HFF-Myc (cell line): ENCODE measurements around the gene FBXL4.

Experiments
- DNase-seq: peaks from one replicate; pipeline ENCODE4 v3.0.0-alpha.2; 2011; ENCODE audit warnings: low read depth; ENCODE audit errors: extremely low read depth
- H3K4me3 ChIP-seq: replicated peaks from 2 replicates; pipeline ENCODE4 v1.5.1; 2011; ENCODE audit warnings: low read depth, mild to moderate bottlenecking, control low read depth, low read length
- TF ChIP-seq, protein P1 (sequence below): IDR thresholded peaks from 2 replicates; pipeline ENCODE4 v1.5.1; 2012; ENCODE audit warnings: mild to moderate bottlenecking, low read depth, low read length, control low read depth; ENCODE audit errors: missing control alignments

FBXL4 gene

DNA sequence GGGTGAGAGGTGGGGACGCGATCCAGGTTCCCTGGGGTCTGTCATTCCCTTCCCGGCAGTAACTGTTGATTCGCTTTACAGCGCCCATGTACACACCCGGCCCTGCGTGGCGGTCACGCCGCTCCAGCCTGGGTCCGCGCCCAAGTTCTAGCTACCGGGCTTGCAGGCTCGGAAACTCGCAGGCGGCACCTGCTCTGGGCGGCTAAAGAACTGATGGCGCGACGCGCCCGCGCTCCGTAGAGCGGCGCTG is 114.8 kb downstream of the FBXL4 start:
- no peak for DNase-seq

DNA sequence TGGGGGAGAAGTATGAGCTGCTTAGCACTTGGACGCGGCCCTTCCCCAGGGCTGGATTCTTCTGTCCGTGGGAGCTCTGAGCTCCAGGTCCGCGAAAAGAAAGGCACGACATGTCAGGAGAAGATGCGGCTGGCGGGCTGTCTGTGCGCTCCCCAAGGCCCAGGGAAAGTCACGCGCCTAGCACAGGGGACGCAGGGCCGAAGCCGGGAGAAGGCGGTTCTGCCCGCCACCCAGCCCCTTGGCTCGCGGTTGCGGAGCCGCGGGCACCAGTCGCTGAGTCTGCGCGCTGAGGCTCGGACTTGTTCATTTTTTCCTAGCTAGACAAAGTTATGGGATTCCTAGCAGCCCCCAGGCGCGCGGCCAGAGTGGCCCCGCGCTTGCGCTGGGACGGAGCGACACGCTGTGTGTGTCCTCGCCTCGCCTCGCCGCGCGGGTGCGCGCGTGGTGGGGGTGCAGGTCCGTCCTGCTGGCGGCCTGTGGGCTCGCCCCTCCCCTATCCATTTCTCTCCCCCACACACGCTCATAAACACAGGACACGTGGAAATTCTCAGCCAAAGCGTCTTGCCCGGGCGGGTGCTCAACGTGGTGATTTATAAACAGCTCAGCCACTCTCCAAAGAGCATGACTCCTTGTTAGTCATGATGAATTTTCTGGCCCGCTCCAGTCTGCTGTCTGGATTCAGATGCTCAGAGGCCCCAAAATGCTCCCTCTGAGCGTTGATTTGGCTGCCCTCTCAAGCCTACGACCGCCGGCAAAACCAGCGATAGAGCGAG is 115.3 kb downstream of the FBXL4 start:
- H3K4me3 ChIP-seq, result no peak overlapping the region; the same call in 1 of the 2 replicates
- TF ChIP-seq, protein P1, sequence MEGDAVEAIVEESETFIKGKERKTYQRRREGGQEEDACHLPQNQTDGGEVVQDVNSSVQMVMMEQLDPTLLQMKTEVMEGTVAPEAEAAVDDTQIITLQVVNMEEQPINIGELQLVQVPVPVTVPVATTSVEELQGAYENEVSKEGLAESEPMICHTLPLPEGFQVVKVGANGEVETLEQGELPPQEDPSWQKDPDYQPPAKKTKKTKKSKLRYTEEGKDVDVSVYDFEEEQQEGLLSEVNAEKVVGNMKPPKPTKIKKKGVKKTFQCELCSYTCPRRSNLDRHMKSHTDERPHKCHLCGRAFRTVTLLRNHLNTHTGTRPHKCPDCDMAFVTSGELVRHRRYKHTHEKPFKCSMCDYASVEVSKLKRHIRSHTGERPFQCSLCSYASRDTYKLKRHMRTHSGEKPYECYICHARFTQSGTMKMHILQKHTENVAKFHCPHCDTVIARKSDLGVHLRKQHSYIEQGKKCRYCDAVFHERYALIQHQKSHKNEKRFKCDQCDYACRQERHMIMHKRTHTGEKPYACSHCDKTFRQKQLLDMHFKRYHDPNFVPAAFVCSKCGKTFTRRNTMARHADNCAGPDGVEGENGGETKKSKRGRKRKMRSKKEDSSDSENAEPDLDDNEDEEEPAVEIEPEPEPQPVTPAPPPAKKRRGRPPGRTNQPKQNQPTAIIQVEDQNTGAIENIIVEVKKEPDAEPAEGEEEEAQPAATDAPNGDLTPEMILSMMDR, result no peak

More for the DNA sequence above, 114.8 kb downstream of the FBXL4 start:
- no peak overlapping the region for H3K4me3 ChIP-seq
- TF ChIP-seq, protein P1, result no peak

DNA sequence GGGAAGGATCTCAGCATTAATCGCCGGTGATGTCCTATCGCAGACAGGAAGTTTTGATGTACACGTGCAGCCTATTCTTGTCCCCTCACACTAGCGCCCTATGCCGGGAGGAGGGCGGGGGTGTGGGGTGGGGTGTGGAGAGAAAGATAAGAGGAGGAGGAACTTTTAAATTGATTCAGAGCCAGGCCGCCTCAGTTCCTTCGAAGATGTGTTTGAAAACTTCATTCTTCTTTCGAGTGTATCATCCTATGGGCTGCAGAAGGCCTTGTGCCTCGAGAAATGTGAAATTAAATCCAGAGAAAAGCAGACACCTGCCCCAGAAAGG is 115.8 kb downstream of the FBXL4 start:
- H3K4me3 ChIP-seq, result no peak overlapping the region
- TF ChIP-seq, protein P1, result no peak
- DNase-seq, result no peak

More for the DNA sequence above, 115.3 kb downstream of the FBXL4 start:
- DNase-seq, result peak; percentile 16

DNA sequence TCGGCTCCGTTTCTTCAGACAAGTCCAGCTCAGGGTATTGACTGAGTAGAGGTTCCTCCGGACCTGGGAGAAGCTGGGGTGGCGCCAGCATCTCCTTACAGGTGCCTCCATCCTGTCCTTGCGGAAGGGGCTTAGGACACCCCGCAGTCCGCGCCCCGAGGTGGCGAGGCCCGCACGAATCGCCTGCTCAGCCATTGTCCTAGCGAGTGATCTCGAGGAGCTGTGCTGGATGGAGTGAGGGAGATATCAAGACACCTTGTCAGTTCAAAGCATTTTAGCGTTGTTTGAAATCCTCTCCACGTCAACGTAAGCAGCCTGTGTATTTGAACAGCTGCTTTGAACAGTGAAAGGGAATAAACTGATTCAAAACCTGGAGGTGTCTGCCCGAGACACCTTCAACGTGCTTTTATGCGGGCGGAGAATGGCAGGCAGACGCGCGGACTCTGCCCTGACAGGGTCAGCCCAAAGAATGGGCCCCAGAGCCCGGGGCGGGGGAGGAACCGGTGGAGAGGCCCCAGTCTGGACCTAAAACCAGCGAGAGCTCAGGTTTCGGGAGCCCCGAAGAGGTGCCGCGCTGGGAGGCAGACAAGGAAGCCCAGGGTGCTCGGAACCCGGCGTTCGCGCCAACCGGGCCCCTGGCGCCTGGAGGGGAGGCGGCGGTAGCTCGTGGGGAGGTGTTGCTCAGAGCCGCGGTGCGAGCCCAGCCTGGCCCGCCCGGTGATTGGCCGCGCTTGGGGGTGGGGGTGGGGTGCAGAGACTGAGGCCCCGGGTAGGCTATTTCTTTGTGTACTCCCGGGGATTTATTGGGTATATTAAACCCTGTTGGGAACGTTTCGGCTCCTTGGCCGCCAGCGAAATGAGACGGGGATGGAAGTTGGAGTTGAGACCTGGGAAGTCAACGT is 116.4 kb downstream of the FBXL4 start:
- TF ChIP-seq, protein P1, result no peak
- H3K4me3 ChIP-seq, result no peak overlapping the region
- no peak for DNase-seq

DNA sequence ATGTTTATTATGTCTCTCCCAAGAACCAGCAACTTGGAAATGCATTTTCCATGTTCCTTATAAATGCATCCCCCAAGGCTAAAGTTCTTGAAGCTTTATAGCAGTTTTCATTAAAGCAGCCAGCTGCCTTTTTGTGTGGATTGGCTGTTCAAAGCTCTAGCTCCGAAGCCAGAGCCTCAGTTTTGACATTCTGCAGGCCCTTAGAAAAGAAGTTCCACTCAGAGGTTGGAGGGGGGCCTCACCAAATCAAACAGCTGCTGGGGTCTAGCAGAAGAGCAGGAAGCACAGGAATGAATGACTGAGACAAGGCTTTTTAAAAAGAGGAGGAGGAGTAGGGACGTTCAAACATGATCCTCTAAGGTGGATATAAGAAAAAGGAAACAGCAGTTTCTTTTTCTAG is 117.6 kb downstream of the FBXL4 start:
- DNase-seq, result no peak
- TF ChIP-seq, protein P1, result no peak
- H3K4me3 ChIP-seq, result no peak overlapping the region

DNA sequence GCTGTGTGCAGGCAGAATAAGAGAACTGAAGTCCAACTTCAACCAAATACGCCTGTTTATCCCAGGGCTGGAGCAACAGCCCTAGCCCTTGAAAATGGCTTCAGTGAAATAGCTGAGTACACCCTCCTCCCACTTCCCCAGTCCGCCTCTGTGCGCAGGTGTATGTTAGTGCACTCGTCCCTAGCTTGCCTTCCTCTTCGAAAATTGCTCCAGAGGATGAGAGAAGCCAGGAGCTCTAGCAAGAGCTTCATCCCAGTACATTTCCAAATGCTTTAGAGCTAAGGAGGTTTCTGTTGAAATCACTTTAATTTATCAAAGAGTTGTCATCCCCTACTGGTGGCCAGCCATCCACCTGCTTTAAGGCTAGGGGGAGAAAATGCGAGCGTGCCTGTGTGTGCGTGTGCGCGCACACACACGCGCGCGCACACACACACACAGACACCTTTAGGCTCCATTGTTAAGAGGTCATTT is 118.8 kb downstream of the FBXL4 start:
- no peak for DNase-seq
- H3K4me3 ChIP-seq, result no peak overlapping the region
- TF ChIP-seq, protein P1, result no peak
